ENCODE measurements around the gene CKAP4. TPM values are rescaled to one million over a fixed set of nuclear protein-coding genes. Genes with fewer than 3 reads are reported as not detected.

The CKAP4 gene
- polyA plus RNA-seq, 3 donors, result 97.1 to 125 (median 114) TPM

- peak; percentile 69 for DNase-seq
Observed at GRCh38 chr12:106248312-106248845, 559 bp upstream of the CKAP4 start.

GRCh38 chr12:106246891-106247673 lies 738 bp downstream of the CKAP4 start:
- DNase-seq, result peak; percentile 54

GRCh38 chr12:106245767-106246166 lies 2.1 kb downstream of the CKAP4 start:
- DNase-seq, result no peak

- DNase-seq, result no peak
Observed at GRCh38 chr12:106243620-106244019, 4.2 kb downstream of the CKAP4 start.

- no peak for DNase-seq
Observed at GRCh38 chr12:106240821-106241220, 7.0 kb downstream of the CKAP4 start.

GRCh38 chr12:106239951-106240335 lies 7.9 kb downstream of the CKAP4 start:
- no peak for DNase-seq

- DNase-seq, result no peak
Observed at GRCh38 chr12:106239241-106239950, 8.4 kb downstream of the CKAP4 start.

- DNase-seq, result no peak
Observed at GRCh38 chr12:106238146-106238545, 9.7 kb downstream of the CKAP4 start.

- DNase-seq, result no peak
Observed at GRCh38 chr12:106235770-106236169, 12.1 kb downstream of the CKAP4 start.

GRCh38 chr12:106234449-106234848 lies 13.4 kb downstream of the CKAP4 start:
- no peak for DNase-seq

GRCh38 chr12:106233011-106233410 lies 14.8 kb downstream of the CKAP4 start:
- no peak for DNase-seq

- no peak for DNase-seq
Observed at GRCh38 chr12:106229036-106229591, 18.7 kb downstream of the CKAP4 start.

GRCh38 chr12:106228320-106228710 lies 19.5 kb downstream of the CKAP4 start:
- no peak for DNase-seq

GRCh38 chr12:106227641-106228319 lies 20.0 kb downstream of the CKAP4 start:
- no peak for DNase-seq

GRCh38 chr12:106226884-106227640 lies 20.8 kb downstream of the CKAP4 start:
- DNase-seq, result peak; percentile 60

GRCh38 chr12:106224355-106224706 lies 23.5 kb downstream of the CKAP4 start:
- DNase-seq, result no peak

- DNase-seq, result peak; percentile 60
Observed at GRCh38 chr12:106223485-106224354, 24.1 kb downstream of the CKAP4 start.

- no peak for DNase-seq
Observed at GRCh38 chr12:106220536-106220935, 27.3 kb downstream of the CKAP4 start.

GRCh38 chr12:106219043-106219442 lies 28.8 kb downstream of the CKAP4 start:
- DNase-seq, result no peak

GRCh38 chr12:106217706-106218105 lies 30.1 kb downstream of the CKAP4 start:
- DNase-seq, result no peak

All from renal pelvis (tissue), 4 donors.